Erythroblast (primary cell): ENCODE data around the gene MALL.
"Not testable (repeated sequence)": the region's sequence is repeated elsewhere in the genome, so short reads cannot be mapped to it uniquely, and the experiment has no call there.

Source experiments
- DNase-seq, 2 experiments: peaks; one replicate each; lab custom pipeline; 2025; lab: John Stamatoyannopoulos, UW
- GATA1 ChIP-seq: IDR thresholded peaks from 2 replicates; pipeline ENCODE4 v1.6.1; 2011; ENCODE audit warnings: low read depth, mild to moderate bottlenecking, control low read depth, low read length, moderate library complexity
- POLR2A ChIP-seq: IDR thresholded peaks from 2 replicates; pipeline ENCODE4 v1.6.1; 2011; ENCODE audit warnings: mild to moderate bottlenecking, low read length

The MALL gene

GRCh38 chr2:110115291-110116032 lies at the start of gene MALL:
Gene MALL, minus strand, starts transcription at chr2:110115822. Its CDS starts 30 bp downstream, at chr2:110115792.
- TF ChIP-seq POLR2A (no peak), GATA1 (no peak)

GRCh38 chr2:110157153-110157793 lies 41.7 kb upstream of the MALL start:
- peak; percentile 3 to 37 for DNase-seq
- TF ChIP-seq POLR2A, result no peak
- TF ChIP-seq GATA1, result no peak

More at GRCh38 chr2:110115291-110116032, at the start of gene MALL:
- DNase-seq, result no peak

- DNase-seq, result not testable (repeated sequence)
Observed at GRCh38 chr2:110154828-110155227, 39.2 kb upstream of the MALL start.

GRCh38 chr2:110154188-110154587 lies 38.6 kb upstream of the MALL start:
- DNase-seq, result not testable (repeated sequence)

GRCh38 chr2:110153416-110153815 lies 37.8 kb upstream of the MALL start:
- TF ChIP-seq GATA1, result no peak
- no peak for TF ChIP-seq POLR2A
- DNase-seq, result no peak

GRCh38 chr2:110152943-110153342 lies 37.3 kb upstream of the MALL start:
- TF ChIP-seq GATA1 (no peak), POLR2A (no peak)
- no peak for DNase-seq

- no peak for DNase-seq
- TF ChIP-seq GATA1 (no peak), POLR2A (no peak)
Observed at GRCh38 chr2:110149330-110150220, 34.0 kb upstream of the MALL start.

GRCh38 chr2:110146945-110147332 lies 31.3 kb upstream of the MALL start:
- DNase-seq, result no peak
- TF ChIP-seq GATA1, result no peak
- TF ChIP-seq POLR2A, result no peak

GRCh38 chr2:110146183-110146944 lies 30.7 kb upstream of the MALL start:
- TF ChIP-seq GATA1, result no peak
- no peak for TF ChIP-seq POLR2A
- DNase-seq, result no peak

GRCh38 chr2:110143982-110144381 lies 28.4 kb upstream of the MALL start:
- DNase-seq, result no peak
- TF ChIP-seq POLR2A (no peak), GATA1 (no peak)

GRCh38 chr2:110140401-110140800 lies 24.8 kb upstream of the MALL start:
- DNase-seq, result no peak
- TF ChIP-seq POLR2A (no peak), GATA1 (no peak)

- DNase-seq, result no peak
- TF ChIP-seq GATA1 (no peak), POLR2A (no peak)
Observed at GRCh38 chr2:110134025-110134424, 18.4 kb upstream of the MALL start.

- TF ChIP-seq POLR2A (no peak), GATA1 (no peak)
- DNase-seq, result no peak
Observed at GRCh38 chr2:110131166-110131565, 15.5 kb upstream of the MALL start.
